Astrocyte (in vitro differentiated cells and primary cell): Measurements from ENCODE around the gene IFI30.

Experiments
- CTCF ChIP-seq: IDR thresholded peaks from 2 replicates; pipeline ENCODE4 v1.5.1; 2011; ENCODE audit warnings: low read depth, mild to moderate bottlenecking, inconsistent platforms, low read length, moderate library complexity; ENCODE audit not compliant: insufficient read depth
- EZH2 ChIP-seq: IDR thresholded peaks from 2 replicates; pipeline ENCODE4 v1.6.1; 2012; ENCODE audit warnings: mild to moderate bottlenecking, low read length, inconsistent platforms; ENCODE audit not compliant: insufficient read depth

GRCh38 chr19:18128044-18128443 lies 45.6 kb upstream of the IFI30 start:
- TF ChIP-seq CTCF (no peak), EZH2 (no peak)
